ENCODE data around the gene THAP7.

DNA sequence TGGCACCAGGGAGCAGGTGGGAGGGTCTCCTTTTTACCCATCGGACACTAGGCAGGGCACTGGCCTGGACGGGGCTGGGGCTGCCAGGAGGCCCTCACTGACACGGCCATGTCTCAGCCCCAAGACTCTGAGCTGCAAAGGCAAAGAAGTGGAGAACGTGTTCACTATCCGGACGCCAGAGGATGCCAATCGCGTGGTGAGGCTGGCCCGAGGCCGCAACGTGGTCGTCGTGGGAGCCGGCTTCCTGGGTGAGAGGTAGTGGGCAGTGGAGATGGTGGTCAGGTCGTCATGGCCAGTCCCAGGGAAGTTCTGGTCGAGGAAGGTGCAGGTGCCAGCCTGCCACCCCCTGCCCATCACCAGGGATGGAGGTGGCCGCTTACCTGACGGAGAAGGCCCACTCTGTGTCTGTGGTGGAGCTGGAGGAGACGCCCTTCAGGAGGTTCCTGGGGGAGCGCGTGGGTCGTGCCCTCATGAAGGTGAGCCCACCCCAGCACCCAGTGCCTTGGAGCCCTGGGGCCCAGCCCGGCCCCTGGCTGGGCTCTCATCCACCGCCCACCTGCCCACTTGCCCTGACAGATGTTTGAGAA is 25.5 kb downstream of the THAP7 start:
- TF ChIP-seq ZNF274 (IDR thresholded peaks at IDR 0.05; ENCODE audit: low read depth, low read length) (no peak), YY1 (IDR thresholded peaks at IDR 0.05; ENCODE audit: insufficient read depth, insufficient read length) (no peak)
